Epithelial cell of prostate (primary cell): ENCODE results near the gene HAPLN3.
"Not testable (repeated sequence)": the region's sequence is repeated elsewhere in the genome, so short reads cannot be mapped to it uniquely, and the experiment has no call there.

Experiments used
- DNase-seq: peaks from one replicate; pipeline ENCODE4 v3.0.0-alpha.2; 2011; ENCODE audit warnings: low read depth, low spot score
- H3K27ac ChIP-seq: fragments of 450-650 bp; 2 replicates; pipeline ENCODE4 v1.5.1; 2017; ENCODE audit warnings: mild to moderate bottlenecking

The HAPLN3 gene, protein sequence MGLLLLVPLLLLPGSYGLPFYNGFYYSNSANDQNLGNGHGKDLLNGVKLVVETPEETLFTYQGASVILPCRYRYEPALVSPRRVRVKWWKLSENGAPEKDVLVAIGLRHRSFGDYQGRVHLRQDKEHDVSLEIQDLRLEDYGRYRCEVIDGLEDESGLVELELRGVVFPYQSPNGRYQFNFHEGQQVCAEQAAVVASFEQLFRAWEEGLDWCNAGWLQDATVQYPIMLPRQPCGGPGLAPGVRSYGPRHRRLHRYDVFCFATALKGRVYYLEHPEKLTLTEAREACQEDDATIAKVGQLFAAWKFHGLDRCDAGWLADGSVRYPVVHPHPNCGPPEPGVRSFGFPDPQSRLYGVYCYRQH

GRCh38 chr15:88894819-88895767 lies at the start of gene HAPLN3:
HAPLN3 (minus strand) TSS chr15:88895544; CDS start chr15:88887298, 8,246 bp downstream.
- no peak for DNase-seq
- H3K27ac ChIP-seq: no peak within 1 kb of the TSS

GRCh38 chr15:88940110-88940675 lies 44.8 kb upstream of the HAPLN3 start:
- DNase-seq: no peak

DNA sequence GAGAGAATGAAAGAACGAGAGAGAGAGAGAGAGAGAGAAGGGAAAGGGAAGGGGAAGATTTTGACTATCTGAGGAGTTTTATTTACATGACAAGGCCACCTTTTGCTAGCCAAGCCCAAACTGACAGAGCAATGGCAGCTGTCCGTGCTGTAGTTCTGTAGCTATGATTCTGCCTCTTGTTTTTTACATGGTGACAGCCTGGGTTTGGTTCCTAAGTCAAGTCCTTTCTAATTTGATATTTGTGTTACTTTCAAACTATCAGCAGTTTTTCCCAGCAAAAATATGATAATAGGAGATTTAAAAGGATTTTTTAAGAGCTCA lies 44.1 kb upstream of the HAPLN3 start:
- no peak overlapping the region for H3K27ac ChIP-seq
- DNase-seq: no peak

More at GRCh38 chr15:88940110-88940675, 44.8 kb upstream of the HAPLN3 start:
- H3K27ac ChIP-seq: no peak overlapping the region

DNA sequence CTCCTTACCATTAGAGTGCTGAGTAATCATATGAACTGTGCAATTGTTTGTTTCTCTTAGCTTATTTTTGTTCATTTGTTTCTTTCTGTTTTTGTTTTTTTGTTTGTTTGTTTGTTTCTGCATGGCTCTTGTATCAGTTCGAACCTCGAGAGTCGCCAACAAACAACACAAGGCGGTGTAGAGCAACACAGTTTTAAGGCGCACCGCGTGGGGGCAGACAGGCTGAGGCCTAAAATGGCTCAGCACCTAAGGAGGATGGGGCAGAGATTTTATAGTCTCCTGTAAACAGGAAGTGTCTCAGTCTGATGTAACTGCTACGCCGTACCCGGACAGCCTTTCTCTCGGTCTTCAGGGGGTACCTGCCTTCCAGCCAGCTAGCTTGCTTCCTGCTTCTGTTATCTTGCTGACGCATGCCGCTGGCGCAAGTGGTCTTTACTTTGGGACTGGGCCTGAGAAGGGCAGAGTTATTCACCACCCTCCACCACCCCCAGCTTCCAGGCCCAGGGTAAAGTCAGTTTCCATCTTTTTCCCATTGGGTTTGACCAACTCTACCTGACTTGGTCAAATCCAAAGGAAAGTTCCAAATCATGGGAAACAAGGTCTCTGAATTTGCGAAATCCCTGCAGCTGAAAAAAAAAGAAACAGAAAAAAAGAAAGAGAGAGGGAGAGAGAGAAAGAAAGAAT lies 43.6 kb upstream of the HAPLN3 start:
- H3K27ac ChIP-seq: no peak overlapping the region
- DNase-seq: no peak

GRCh38 chr15:88934449-88934848 lies 39.1 kb upstream of the HAPLN3 start:
- H3K27ac ChIP-seq, DNase-seq: not testable (repeated sequence)

DNA sequence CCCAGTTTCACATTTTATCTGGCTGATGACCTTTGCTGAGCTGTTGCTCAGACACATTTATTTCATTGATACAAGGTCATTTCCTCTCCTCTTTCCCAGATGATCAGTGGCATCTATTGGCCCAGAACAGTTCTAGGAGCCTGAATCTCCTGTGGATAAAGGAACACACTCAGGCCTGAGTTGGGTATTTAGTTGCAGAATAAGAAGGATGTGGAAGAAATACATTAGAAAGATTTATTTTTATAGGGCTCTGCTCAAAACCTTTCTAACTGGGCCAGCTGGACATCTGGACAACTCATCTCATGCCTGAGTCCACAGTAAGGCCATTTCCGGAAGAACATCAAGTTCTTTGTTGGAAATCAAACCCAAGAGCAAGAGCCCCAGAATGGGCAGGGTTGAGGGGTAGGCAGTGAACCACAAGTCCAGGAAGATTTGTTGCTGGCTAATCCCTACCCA lies 37.6 kb upstream of the HAPLN3 start:
- no peak for DNase-seq
- no peak overlapping the region for H3K27ac ChIP-seq

DNA sequence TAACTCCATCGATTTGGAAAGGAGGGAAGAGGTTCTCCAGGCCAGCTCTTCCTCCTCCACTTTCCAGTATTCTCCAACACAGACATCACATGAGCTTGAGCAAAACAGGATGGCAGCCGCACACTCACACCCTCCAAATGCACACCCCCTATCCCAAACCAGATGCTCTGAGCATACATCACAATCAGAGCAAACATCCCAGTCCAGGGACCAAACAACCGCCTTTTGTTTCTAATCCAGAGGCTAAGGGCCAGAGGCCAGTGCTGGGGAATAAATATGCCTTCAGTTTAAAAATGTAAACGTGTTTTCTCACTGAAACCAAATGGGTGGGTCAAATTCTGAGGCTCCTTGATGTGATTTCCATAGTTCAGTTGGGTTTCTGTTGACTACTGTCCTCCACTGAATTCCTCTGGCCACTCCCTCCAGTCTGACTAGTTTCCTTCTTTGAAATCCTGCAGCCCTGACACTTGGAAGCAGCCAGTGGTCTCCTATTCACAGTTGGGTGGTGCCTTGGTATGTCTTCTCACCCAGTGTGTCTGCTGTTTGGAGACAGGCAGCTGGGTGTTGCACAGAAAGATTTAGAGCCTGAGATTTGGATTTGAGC lies 37.0 kb upstream of the HAPLN3 start:
- no peak overlapping the region for H3K27ac ChIP-seq
- DNase-seq: no peak

GRCh38 chr15:88930579-88930978 lies 35.2 kb upstream of the HAPLN3 start:
- no peak for DNase-seq
- H3K27ac ChIP-seq: no peak overlapping the region

GRCh38 chr15:88929358-88930098 lies 34.2 kb upstream of the HAPLN3 start:
- not testable (repeated sequence) for DNase-seq, H3K27ac ChIP-seq

- H3K27ac ChIP-seq, DNase-seq: not testable (repeated sequence)
Observed at GRCh38 chr15:88928192-88928591, 32.8 kb upstream of the HAPLN3 start.

DNA sequence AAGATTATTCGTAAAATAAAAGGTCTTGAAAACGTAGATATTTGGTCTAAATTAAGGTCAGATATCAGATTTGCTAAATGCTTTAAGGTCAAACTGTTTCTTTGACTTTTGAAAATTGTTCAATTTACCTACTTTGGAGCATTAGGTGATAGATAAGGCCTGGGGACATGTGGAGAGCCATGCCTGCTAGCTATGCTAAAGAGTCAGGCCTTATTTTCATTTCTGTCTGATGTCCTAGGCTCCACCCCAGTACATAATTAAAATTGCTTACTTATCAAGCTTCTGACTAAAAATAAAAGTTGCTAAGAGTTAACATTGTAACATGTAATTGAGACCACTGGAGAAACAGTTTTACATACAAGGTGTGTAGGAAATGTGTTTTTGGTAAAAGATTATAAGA lies 30.3 kb upstream of the HAPLN3 start:
- DNase-seq, H3K27ac ChIP-seq: not testable (repeated sequence)

GRCh38 chr15:88920892-88921435 lies 25.6 kb upstream of the HAPLN3 start:
- peak overlapping the region; percentile 89 for H3K27ac ChIP-seq
- peak; percentile 66 for DNase-seq

GRCh38 chr15:88920186-88920891 lies 25.0 kb upstream of the HAPLN3 start:
- peak overlapping the region; percentile 89 for H3K27ac ChIP-seq
- no peak for DNase-seq

DNA sequence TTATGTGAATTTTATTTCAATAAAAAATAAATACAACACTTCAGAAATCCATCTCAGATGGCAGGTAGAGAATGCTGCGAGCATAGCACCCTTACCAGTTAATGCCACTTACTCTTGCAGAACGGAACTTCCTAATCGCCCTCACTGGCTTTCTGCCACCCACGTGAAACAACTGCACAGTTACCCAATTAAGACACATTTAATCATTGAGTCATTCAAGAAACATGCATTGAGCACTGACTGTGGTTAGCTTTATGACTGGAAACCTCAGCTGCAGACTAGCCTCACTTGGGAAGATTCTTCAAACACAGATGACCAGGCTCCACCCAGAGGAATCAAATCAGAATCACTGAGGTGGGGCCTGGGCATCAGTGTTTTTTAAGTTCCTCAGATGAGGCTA lies 23.4 kb upstream of the HAPLN3 start:
- DNase-seq: peak; percentile 95
- peak overlapping the region; percentile 89 for H3K27ac ChIP-seq

DNA sequence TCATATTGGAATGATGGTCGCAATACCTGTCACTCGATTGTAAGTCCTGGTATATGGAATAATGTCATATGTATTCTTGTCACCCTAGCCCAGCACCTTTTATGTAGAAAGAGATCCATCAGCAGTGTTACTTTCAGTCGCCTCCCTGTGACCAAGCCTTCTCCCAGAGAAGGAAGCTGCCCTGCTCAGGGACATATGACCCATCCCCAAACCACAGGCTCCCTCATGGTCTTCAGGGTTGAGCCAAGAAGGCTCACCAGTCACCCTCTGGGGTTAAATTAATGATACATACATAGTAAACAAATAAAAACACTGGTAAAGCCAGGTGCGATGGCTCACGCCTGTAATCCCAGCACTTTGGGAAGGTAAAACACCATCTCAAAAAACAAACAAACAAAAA lies 22.4 kb upstream of the HAPLN3 start:
- no peak for DNase-seq
- no peak overlapping the region for H3K27ac ChIP-seq

- no peak for DNase-seq
Observed at GRCh38 chr15:88915354-88915753, 20.0 kb upstream of the HAPLN3 start.

GRCh38 chr15:88913850-88914169 lies 18.5 kb upstream of the HAPLN3 start:
- DNase-seq: no peak
- peak overlapping the region; percentile 89 for H3K27ac ChIP-seq

More at GRCh38 chr15:88915354-88915753, 20.0 kb upstream of the HAPLN3 start:
- H3K27ac ChIP-seq: no peak overlapping the region
